Posterior cingulate gyrus (tissue), 11 donors: ENCODE results near the gene RSPH9.
A peak's percentile ranks its signal among the peaks of the same experiment; 100 is the strongest.

Experiments used
- DNase-seq, 10 donors: peaks; one replicate each; pipeline versions ENCODE4 v3.0.0 to v3.0.0-alpha.2; 2020 to 2021; ENCODE audit warnings: mixed read lengths in 3 of 10
- intact Hi-C: fragments of 100-400 bp; cut with DNase I; formaldehyde crosslinking; loops from one replicate; pipeline ENCODE4 v1.15.1; 2023

Gene RSPH9

GRCh38 chr6:43703512-43704429 is 58.9 kb downstream of the RSPH9 start:
- intact Hi-C loops: loop anchor here (10.0 kb wide), 1 partner anchor 51 kb away; no protein-coding TSS in a partner anchor
- DNase-seq: no peak

- DNase-seq: no peak
- intact Hi-C loops: loop anchor here (10.0 kb wide), 1 partner anchor 49 kb away; no protein-coding TSS in a partner anchor
Observed at GRCh38 chr6:43705996-43706395, 61.2 kb downstream of the RSPH9 start.

GRCh38 chr6:43706788-43707187 is 62.0 kb downstream of the RSPH9 start:
- intact Hi-C loops: loop anchor here (10.0 kb wide), 1 partner anchor 48 kb away; no protein-coding TSS in a partner anchor
- DNase-seq: no peak

- no peak for DNase-seq
- intact Hi-C loops: loop anchor here (10.0 kb wide), 1 partner anchor 48 kb away; no protein-coding TSS in a partner anchor
Observed at GRCh38 chr6:43707269-43707668, 62.4 kb downstream of the RSPH9 start.

- DNase-seq: no peak
- intact Hi-C loops: loop anchor here (10.0 kb wide), 1 partner anchor 47 kb away; no protein-coding TSS in a partner anchor
Observed at GRCh38 chr6:43707767-43708166, 62.9 kb downstream of the RSPH9 start.

GRCh38 chr6:43708860-43709653 is 64.2 kb downstream of the RSPH9 start:
- DNase-seq: no peak
- intact Hi-C loops: loop anchor here (10.0 kb wide), 1 partner anchor 46 kb away; no protein-coding TSS in a partner anchor

DNA sequence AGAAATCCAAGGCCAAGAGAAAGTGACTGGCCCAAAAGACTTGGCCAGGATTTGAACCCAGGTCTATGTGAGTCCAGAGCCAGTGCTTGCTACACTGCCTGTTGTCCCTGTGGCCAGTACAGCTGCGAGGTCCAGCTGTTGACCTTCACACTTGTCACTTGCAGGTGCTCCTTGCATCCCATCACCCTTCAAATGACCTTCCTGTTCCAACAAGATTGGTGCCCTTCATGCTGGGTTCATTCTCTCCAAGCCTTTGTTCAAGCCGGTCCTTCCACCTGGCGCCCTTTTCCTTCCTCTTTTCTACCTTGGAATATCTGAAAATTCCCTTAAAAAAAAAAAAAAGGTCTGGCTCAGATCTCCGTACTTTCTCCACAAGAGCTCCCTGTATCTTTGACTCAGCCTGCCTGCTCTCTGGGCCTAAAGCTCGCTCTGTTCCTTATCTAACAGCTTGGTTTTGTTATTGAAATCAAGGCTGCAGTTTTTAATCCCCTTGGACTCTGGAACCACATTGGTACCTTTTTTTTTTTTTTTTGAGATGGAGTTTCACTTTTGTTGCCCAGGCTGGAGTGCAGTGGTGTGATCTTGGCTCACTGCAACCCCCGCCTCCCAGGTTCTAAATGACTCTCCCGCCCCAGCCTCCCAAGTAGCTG is 64.9 kb downstream of the RSPH9 start:
- DNase-seq: no peak
- intact Hi-C loops: loop anchor here (10.0 kb wide), 1 partner anchor 45 kb away; no protein-coding TSS in a partner anchor

DNA sequence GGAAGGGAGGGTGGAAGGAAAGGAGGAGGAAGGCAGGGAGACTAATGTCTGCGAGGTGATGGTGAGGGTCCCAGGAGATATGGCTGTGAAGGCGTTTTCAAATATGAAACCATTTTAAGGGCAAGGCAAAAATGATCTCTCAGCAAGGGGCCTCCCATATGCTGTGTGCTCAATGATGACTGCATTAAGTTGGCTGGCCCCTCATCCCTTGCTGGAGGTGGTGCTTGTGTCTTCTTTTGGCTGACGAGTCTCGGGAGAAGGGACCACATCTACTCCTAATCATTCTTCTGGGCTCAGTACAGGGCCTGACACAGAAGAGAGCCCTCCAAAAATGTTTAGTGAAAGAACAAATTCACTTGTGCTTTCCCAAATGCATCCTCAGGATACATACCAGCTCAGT is 65.7 kb downstream of the RSPH9 start:
- DNase-seq: no peak
- intact Hi-C loops: no loop called here

- no peak for DNase-seq
- intact Hi-C loops: no loop called here
Observed at GRCh38 chr6:43712579-43712978, 67.7 kb downstream of the RSPH9 start.

- intact Hi-C loops: no loop called here
Observed at GRCh38 chr6:43713643-43714310, 68.9 kb downstream of the RSPH9 start.

GRCh38 chr6:43714311-43715055 is 69.6 kb downstream of the RSPH9 start:
- DNase-seq: peak in 1 of 10 donors; percentile 41
- intact Hi-C loops: no loop called here

More at GRCh38 chr6:43713643-43714310, 68.9 kb downstream of the RSPH9 start:
- DNase-seq: no peak

GRCh38 chr6:43715056-43715788 is 70.4 kb downstream of the RSPH9 start:
- DNase-seq: peak in 1 of 10 donors; percentile 3
- intact Hi-C loops: no loop called here

- peak in 6 of 10 donors; percentile 15 to 86 (median 36) for DNase-seq
- intact Hi-C loops: no loop called here
Observed at GRCh38 chr6:43716099-43716498, 71.3 kb downstream of the RSPH9 start.

- intact Hi-C loops: no loop called here
- DNase-seq: peak in 1 of 10 donors; percentile 22
Observed at GRCh38 chr6:43717389-43717788, 72.6 kb downstream of the RSPH9 start.

DNA sequence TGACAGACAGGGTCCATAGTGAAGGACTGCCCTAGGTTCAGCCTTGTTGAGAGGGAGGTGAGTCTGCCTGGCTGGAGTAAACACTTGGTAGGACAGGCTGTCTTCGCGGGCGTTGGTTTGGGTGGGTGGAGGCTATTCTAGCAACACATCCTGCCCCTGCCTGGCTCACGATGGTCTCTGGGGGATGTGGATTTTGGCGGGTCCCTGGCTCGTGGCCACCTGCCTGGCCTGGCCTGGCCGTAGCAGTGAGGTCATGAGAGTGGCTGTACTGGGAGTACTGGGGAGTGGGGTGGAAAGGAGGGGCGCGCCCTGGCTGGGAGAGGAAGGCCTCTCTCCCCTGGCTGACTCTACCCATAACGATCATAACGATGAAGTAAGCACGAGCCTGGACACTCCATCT is 73.0 kb downstream of the RSPH9 start:
- peak in 1 of 10 donors; percentile 57 for DNase-seq
- intact Hi-C loops: no loop called here

DNA sequence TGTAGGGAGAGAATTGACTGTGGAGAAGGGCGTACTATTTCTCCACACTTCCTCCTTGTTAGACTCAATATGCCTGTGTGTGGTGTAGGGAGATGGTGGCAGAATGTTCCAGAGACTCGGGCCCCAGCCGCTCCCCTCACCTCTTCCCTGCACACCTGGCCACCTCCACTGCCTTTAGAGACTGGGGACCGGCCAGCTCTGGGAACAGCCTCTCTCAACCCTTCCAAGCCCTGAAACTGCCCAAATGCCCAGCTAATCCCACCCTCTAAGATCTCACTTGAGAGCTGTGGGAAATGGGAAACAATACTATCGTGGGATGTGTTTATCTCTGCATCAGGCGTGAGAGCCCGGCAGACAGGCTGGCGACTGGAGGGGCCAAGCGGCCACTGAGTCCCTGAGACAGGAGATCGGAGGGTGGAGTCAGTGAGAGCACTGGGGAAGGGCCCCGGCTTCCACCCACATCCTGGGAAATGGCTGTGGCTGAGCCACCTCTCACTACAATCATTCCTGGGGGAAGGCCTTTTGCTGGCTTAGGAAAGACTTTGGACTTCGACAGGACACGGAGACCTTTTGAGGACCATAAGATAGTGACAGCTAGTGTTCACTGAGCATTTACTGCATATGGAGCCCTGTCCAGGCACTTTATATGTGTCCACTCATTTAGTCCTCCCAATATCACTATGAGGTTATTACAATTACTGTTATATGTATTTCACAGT is 73.7 kb downstream of the RSPH9 start:
- DNase-seq: peak in 1 of 10 donors; percentile 45
- intact Hi-C loops: no loop called here

DNA sequence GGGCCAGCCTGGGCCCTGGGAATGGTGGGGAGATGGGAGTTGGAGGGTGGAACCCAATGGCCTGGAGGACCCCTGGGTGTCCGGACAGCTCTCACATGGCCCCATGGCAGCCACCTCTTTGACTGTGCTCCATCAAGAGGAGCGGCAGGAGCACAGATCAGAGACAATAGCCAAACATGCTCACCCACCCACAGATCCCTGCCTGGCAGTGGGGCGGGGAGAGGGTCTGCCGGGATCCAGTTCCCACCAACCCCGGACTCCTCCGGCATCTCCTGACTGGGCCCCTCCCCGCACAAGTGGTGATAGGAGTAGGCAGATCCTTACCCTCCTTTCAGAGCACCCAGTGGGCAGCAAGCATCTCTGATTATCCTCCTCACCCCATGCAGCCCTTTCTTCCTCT is 74.7 kb downstream of the RSPH9 start:
- intact Hi-C loops: no loop called here
- DNase-seq: peak in 1 of 10 donors; percentile 67

DNA sequence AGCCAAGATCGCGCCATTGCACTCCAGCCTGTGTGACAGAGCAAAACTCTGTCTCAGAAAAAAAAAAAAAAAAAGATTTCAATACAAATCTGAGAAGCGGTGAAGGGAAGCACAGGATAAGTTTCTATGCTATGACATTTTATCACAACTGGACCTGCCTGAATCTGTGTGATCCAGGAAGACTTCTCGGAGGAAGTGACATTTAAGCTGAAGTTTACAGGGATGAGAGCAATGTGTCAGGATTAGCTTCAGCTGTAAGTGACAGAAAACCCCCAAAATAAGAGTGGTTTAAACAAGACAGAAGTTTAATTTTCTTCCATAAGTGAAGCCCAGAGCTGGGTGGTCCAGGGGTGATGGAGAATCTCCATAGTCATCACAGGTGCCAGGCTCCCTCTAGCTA is 76.2 kb downstream of the RSPH9 start:
- intact Hi-C loops: no loop called here
- DNase-seq: no peak
